ENCODE data around the gene ANXA1. TPM values are rescaled to one million over a fixed set of nuclear protein-coding genes. Genes with fewer than 3 reads are reported as not detected.

Gene ANXA1
- total RNA-seq, 1 experiment from 2014 or later = not detected

GRCh38 chr9:73118286-73118685 is 33.4 kb upstream of the ANXA1 start:
- no peaks in the 10 kb centered on the region for H4K20me1 ChIP-seq (ENCODE audit: insufficient read depth, low read depth, low read length)
- no peak overlapping the region for H2AFZ ChIP-seq (ENCODE audit: low read length)
- H3K9me2 ChIP-seq (replicated peaks; ENCODE audit: insufficient read depth, low read length) = no peaks in the 10 kb centered on the region
- H3K9ac ChIP-seq (ENCODE audit: low read length) = no peak overlapping the region
- no peak overlapping the region for H3K27ac ChIP-seq (ENCODE audit: low read length)
- DNase-seq = no peak
- no peak overlapping the region for H3K4me2 ChIP-seq (ENCODE audit: low read depth, low read length, poor library complexity, severe bottlenecking)
- H3K4me1 ChIP-seq (ENCODE audit: low read length) = no peaks in the 10 kb centered on the region
- H3K9me3 ChIP-seq (ENCODE audit: low read length) = no peaks in the 10 kb centered on the region
- H3K36me3 ChIP-seq (ENCODE audit: insufficient read depth, low read length) = no peaks in the 10 kb centered on the region
- no peaks in the 10 kb centered on the region for H3K79me2 ChIP-seq (ENCODE audit: low read length)
- H3K27me3 ChIP-seq (ENCODE audit: low read length) = no peaks in the 10 kb centered on the region
- no peak overlapping the region for H3K4me3 ChIP-seq (ENCODE audit: low read length)

- Histone ChIP-seq H2AFZ (ENCODE audit: low read length) (no peak overlapping the region), H3K4me3 (ENCODE audit: low read length) (no peak overlapping the region), H4K20me1 (ENCODE audit: insufficient read depth, low read depth, low read length) (no peaks in the 10 kb centered on the region), H3K27ac (ENCODE audit: low read length) (no peak overlapping the region), H3K9me2 (replicated peaks; ENCODE audit: insufficient read depth, low read length) (no peaks in the 10 kb centered on the region), H3K27me3 (ENCODE audit: low read length) (no peaks in the 10 kb centered on the region), H3K36me3 (ENCODE audit: insufficient read depth, low read length) (no peaks in the 10 kb centered on the region), H3K9me3 (ENCODE audit: low read length) (no peaks in the 10 kb centered on the region), H3K4me1 (ENCODE audit: low read length) (no peaks in the 10 kb centered on the region), H3K79me2 (ENCODE audit: low read length) (no peaks in the 10 kb centered on the region), H3K4me2 (ENCODE audit: low read depth, low read length, poor library complexity, severe bottlenecking) (no peak overlapping the region), H3K9ac (ENCODE audit: low read length) (no peak overlapping the region)
- no peak for DNase-seq
Observed at GRCh38 chr9:73118898-73119554, 32.6 kb upstream of the ANXA1 start.

GRCh38 chr9:73121375-73121935 is 30.2 kb upstream of the ANXA1 start:
- Histone ChIP-seq H3K27ac (ENCODE audit: low read length) (no peak overlapping the region), H3K36me3 (ENCODE audit: insufficient read depth, low read length) (no peaks in the 10 kb centered on the region), H4K20me1 (ENCODE audit: insufficient read depth, low read depth, low read length) (no peaks in the 10 kb centered on the region), H3K4me2 (ENCODE audit: low read depth, low read length, poor library complexity, severe bottlenecking) (no peak overlapping the region), H3K79me2 (ENCODE audit: low read length) (no peaks in the 10 kb centered on the region), H3K9me3 (ENCODE audit: low read length) (no peaks in the 10 kb centered on the region), H3K27me3 (ENCODE audit: low read length) (no peaks in the 10 kb centered on the region), H3K9me2 (replicated peaks; ENCODE audit: insufficient read depth, low read length) (no peaks in the 10 kb centered on the region), H2AFZ (ENCODE audit: low read length) (no peak overlapping the region), H3K4me3 (ENCODE audit: low read length) (no peak overlapping the region), H3K9ac (ENCODE audit: low read length) (no peak overlapping the region), H3K4me1 (ENCODE audit: low read length) (no peaks in the 10 kb centered on the region)
- no peak for DNase-seq

GRCh38 chr9:73125651-73126050 is 26.0 kb upstream of the ANXA1 start:
- no peak overlapping the region for H3K4me3 ChIP-seq (ENCODE audit: low read length)

GRCh38 chr9:73129941-73130685 is 21.6 kb upstream of the ANXA1 start:
- no peak for DNase-seq
- H2AFZ ChIP-seq (ENCODE audit: low read length) = no peak overlapping the region

More at GRCh38 chr9:73125651-73126050, 26.0 kb upstream of the ANXA1 start:
- Histone ChIP-seq H3K4me1 (ENCODE audit: low read length) (no peaks in the 10 kb centered on the region), H4K20me1 (ENCODE audit: insufficient read depth, low read depth, low read length) (no peaks in the 10 kb centered on the region), H3K9me2 (replicated peaks; ENCODE audit: insufficient read depth, low read length) (no peaks in the 10 kb centered on the region), H3K27ac (ENCODE audit: low read length) (no peak overlapping the region), H3K4me2 (ENCODE audit: low read depth, low read length, poor library complexity, severe bottlenecking) (no peak overlapping the region), H3K9ac (ENCODE audit: low read length) (no peak overlapping the region), H3K79me2 (ENCODE audit: low read length) (no peaks in the 10 kb centered on the region), H2AFZ (ENCODE audit: low read length) (no peak overlapping the region), H3K36me3 (ENCODE audit: insufficient read depth, low read length) (no peaks in the 10 kb centered on the region), H3K27me3 (ENCODE audit: low read length) (no peaks in the 10 kb centered on the region), H3K9me3 (ENCODE audit: low read length) (no peaks in the 10 kb centered on the region)
- DNase-seq = no peak

GRCh38 chr9:73131461-73131860 is 20.2 kb upstream of the ANXA1 start:
- H3K36me3 ChIP-seq (ENCODE audit: insufficient read depth, low read length) = no peaks in the 10 kb centered on the region
- H3K4me3 ChIP-seq (ENCODE audit: low read length) = no peak overlapping the region
- H3K9ac ChIP-seq (ENCODE audit: low read length) = no peak overlapping the region
- no peaks in the 10 kb centered on the region for H3K9me3 ChIP-seq (ENCODE audit: low read length)
- no peaks in the 10 kb centered on the region for H4K20me1 ChIP-seq (ENCODE audit: insufficient read depth, low read depth, low read length)
- H3K9me2 ChIP-seq (replicated peaks; ENCODE audit: insufficient read depth, low read length) = no peaks in the 10 kb centered on the region
- H3K79me2 ChIP-seq (ENCODE audit: low read length) = no peaks in the 10 kb centered on the region
- H3K27me3 ChIP-seq (ENCODE audit: low read length) = no peaks in the 10 kb centered on the region
- no peaks in the 10 kb centered on the region for H3K4me1 ChIP-seq (ENCODE audit: low read length)
- no peak overlapping the region for H3K4me2 ChIP-seq (ENCODE audit: low read depth, low read length, poor library complexity, severe bottlenecking)
- H3K27ac ChIP-seq (ENCODE audit: low read length) = no peak overlapping the region
- no peak overlapping the region for H2AFZ ChIP-seq (ENCODE audit: low read length)
- DNase-seq = no peak

More at GRCh38 chr9:73129941-73130685, 21.6 kb upstream of the ANXA1 start:
- H3K27ac ChIP-seq (ENCODE audit: low read length) = no peak overlapping the region
- H3K36me3 ChIP-seq (ENCODE audit: insufficient read depth, low read length) = no peaks in the 10 kb centered on the region
- no peak overlapping the region for H3K9ac ChIP-seq (ENCODE audit: low read length)
- no peaks in the 10 kb centered on the region for H3K9me2 ChIP-seq (replicated peaks; ENCODE audit: insufficient read depth, low read length)
- no peak overlapping the region for H3K4me3 ChIP-seq (ENCODE audit: low read length)
- H3K4me1 ChIP-seq (ENCODE audit: low read length) = no peaks in the 10 kb centered on the region
- H3K79me2 ChIP-seq (ENCODE audit: low read length) = no peaks in the 10 kb centered on the region
- H3K4me2 ChIP-seq (ENCODE audit: low read depth, low read length, poor library complexity, severe bottlenecking) = no peak overlapping the region
- H3K9me3 ChIP-seq (ENCODE audit: low read length) = no peaks in the 10 kb centered on the region
- H4K20me1 ChIP-seq (ENCODE audit: insufficient read depth, low read depth, low read length) = no peaks in the 10 kb centered on the region
- H3K27me3 ChIP-seq (ENCODE audit: low read length) = no peaks in the 10 kb centered on the region

GRCh38 chr9:73132034-73132776 is 19.5 kb upstream of the ANXA1 start:
- no peak overlapping the region for H3K27ac ChIP-seq (ENCODE audit: low read length)
- no peaks in the 10 kb centered on the region for H3K9me3 ChIP-seq (ENCODE audit: low read length)
- H3K9ac ChIP-seq (ENCODE audit: low read length) = no peak overlapping the region
- no peaks in the 10 kb centered on the region for H3K9me2 ChIP-seq (replicated peaks; ENCODE audit: insufficient read depth, low read length)
- H4K20me1 ChIP-seq (ENCODE audit: insufficient read depth, low read depth, low read length) = no peaks in the 10 kb centered on the region
- no peak overlapping the region for H3K4me3 ChIP-seq (ENCODE audit: low read length)
- H2AFZ ChIP-seq (ENCODE audit: low read length) = no peak overlapping the region
- no peak overlapping the region for H3K4me2 ChIP-seq (ENCODE audit: low read depth, low read length, poor library complexity, severe bottlenecking)
- no peak for DNase-seq
- H3K27me3 ChIP-seq (ENCODE audit: low read length) = no peaks in the 10 kb centered on the region
- H3K4me1 ChIP-seq (ENCODE audit: low read length) = no peaks in the 10 kb centered on the region
- no peaks in the 10 kb centered on the region for H3K36me3 ChIP-seq (ENCODE audit: insufficient read depth, low read length)
- no peaks in the 10 kb centered on the region for H3K79me2 ChIP-seq (ENCODE audit: low read length)

All from Karpas-422 (cell line).